HepG2 (cell line): ENCODE data around the gene TMEM33. TPM values are rescaled to one million over a fixed set of nuclear protein-coding genes. Genes with fewer than 3 reads are reported as not detected.

Source experiments
- BRD4 ChIP-seq: sonication (generic); formaldehyde crosslinking; IDR thresholded peaks from 2 replicates; pipeline ENCODE4 v1.4.0; 2020; ENCODE audit warnings: missing genetic modification reagents
- DNMT3B ChIP-seq: conservative IDR thresholded peaks from 2 replicates; pipeline ENCODE4 v1.6.1; 2016; ENCODE audit warnings: missing biosample characterization, control low read depth
- E2F5 ChIP-seq: sonication (generic); formaldehyde crosslinking; conservative IDR thresholded peaks from 2 replicates; pipeline ENCODE4 v1.4.0; 2020; ENCODE audit warnings: missing genetic modification reagents
- FOXO4 ChIP-seq: sonication (generic); formaldehyde crosslinking; conservative IDR thresholded peaks from 2 replicates; pipeline ENCODE4 v1.8.1; 2023; ENCODE audit warnings: missing genetic modification reagents
- JARID2 ChIP-seq: sonication (generic); formaldehyde crosslinking; IDR thresholded peaks from 2 replicates; pipeline ENCODE4 v1.8.1; 2023; ENCODE audit warnings: missing genetic modification reagents, inconsistent platforms; ENCODE audit not compliant: insufficient replicate concordance
- KAT7 ChIP-seq: IDR thresholded peaks from 2 replicates; pipeline ENCODE4 v1.6.1; 2018; ENCODE audit warnings: borderline replicate concordance, missing compliant biosample characterization
- MTF1 ChIP-seq: sonication (generic); formaldehyde crosslinking; IDR thresholded peaks from 2 replicates; pipeline ENCODE4 v1.5.0; 2020; ENCODE audit warnings: missing genetic modification reagents
- RFX1 ChIP-seq: fragments of 450-650 bp; IDR thresholded peaks from 2 replicates; pipeline ENCODE4 v1.6.1; 2017
- SALL2 ChIP-seq: sonication (generic); formaldehyde crosslinking; IDR thresholded peaks from 2 replicates; pipeline ENCODE4 v1.8.1; 2023; ENCODE audit warnings: mild to moderate bottlenecking, missing genetic modification reagents, inconsistent platforms
- SUZ12 ChIP-seq: fragments of 150-350 bp; IDR thresholded peaks from 2 replicates; pipeline ENCODE4 v1.6.1; 2014; ENCODE audit warnings: low read depth, low read length
- ZBTB3 ChIP-seq: sonication (generic); formaldehyde crosslinking; IDR thresholded peaks from 2 replicates; pipeline ENCODE4 v1.4.0; 2020; ENCODE audit warnings: low read depth, mild to moderate bottlenecking, moderate library complexity, missing genetic modification reagents, borderline replicate concordance
- ZHX2 ChIP-seq, 2 experiments: sonication (generic) in 1 of 2; formaldehyde crosslinking in 1 of 2; IDR thresholded peaks; 2 replicates each; pipeline versions ENCODE4 v1.6.1 to v1.9.0; 2014 to 2022; ENCODE audit warnings: antibody characterized with exemption in 1 of 2, borderline replicate concordance in 1 of 2, inconsistent platforms in 1 of 2, low read depth in 1 of 2, missing genetic modification reagents in 1 of 2
- ZNF18 ChIP-seq: sonication (generic); formaldehyde crosslinking; IDR thresholded peaks from 2 replicates; pipeline ENCODE4 v1.8.0; 2022; ENCODE audit warnings: mild to moderate bottlenecking, missing genetic modification reagents; ENCODE audit not compliant: insufficient replicate concordance
- ZNF207 ChIP-seq: fragments of 450-650 bp; IDR thresholded peaks from 2 replicates; pipeline ENCODE4 v1.6.1; 2016; ENCODE audit warnings: antibody characterized with exemption, borderline replicate concordance
- ZNF451 ChIP-seq: sonication (generic); formaldehyde crosslinking; IDR thresholded peaks from 2 replicates; pipeline ENCODE4 v1.5.0; 2020; ENCODE audit warnings: mild to moderate bottlenecking, missing genetic modification reagents
- ZNF567 ChIP-seq: sonication (generic); formaldehyde crosslinking; IDR thresholded peaks from 2 replicates; pipeline ENCODE4 v1.8.1; 2023; ENCODE audit warnings: mild to moderate bottlenecking, missing genetic modification reagents, borderline replicate concordance
- ZNF644 ChIP-seq: IDR thresholded peaks from 2 replicates; pipeline ENCODE4 v1.6.1; 2016; ENCODE audit warnings: low read depth
- ZNF777 ChIP-seq: sonication (generic); formaldehyde crosslinking; IDR thresholded peaks from 2 replicates; pipeline ENCODE4 v1.4.0; 2020; ENCODE audit warnings: missing genetic modification reagents
- polyA plus RNA-seq, 8 experiments: library from polyadenylated mRNA; depleted of rRNA in 3 of 8; stranded (reverse) in 7 of 8; unstranded in 1 of 8; fragments of >200 nt; fragmentation: Illumina TruSeq in 4 of 8; extraction: Trizol in 4 of 8; gene quantifications; 2 replicates each; pipeline versions ENCODE4 v1.2.1 to v1.2.3, GENCODE V29; 2011 to 2016; ENCODE audit warnings: low read depth in 4 of 8, missing spikeins in 1 of 8, mixed read lengths in 1 of 8; ENCODE audit not compliant: insufficient read depth in 1 of 8
- total RNA-seq, 5 experiments: library from RNA; depleted of rRNA; stranded (reverse); fragments of >200 nt; fragmentation: Illumina TruSeq; extraction: Trizol; gene quantifications; 2 replicates each; pipeline ENCODE4 v1.2.3, GENCODE V29; 2016; ENCODE audit warnings: low read depth in 1 of 5

TMEM33 gene
- total and polyA plus RNA-seq, 2 of the 13 experiments (the other 11 are each of a cell fraction or from before 2014, with no cell fraction given), result 36.1 to 66.6 TPM

- peak; percentile 10 for TF ChIP-seq ZNF18 (CRISPR knock-in tag)
- no peak for TF ChIP-seq FOXO4 (CRISPR knock-in tag)
- peak; percentile 7; the same call in 1 of the 2 replicates for TF ChIP-seq DNMT3B (CRISPR knock-in tag)
- TF ChIP-seq ZNF207, result no peak
- no peak for TF ChIP-seq JARID2 (CRISPR knock-in tag)
- no peak for TF ChIP-seq RFX1
- no peak for TF ChIP-seq ZNF451
- no peak for TF ChIP-seq E2F5 (CRISPR knock-in tag)
- TF ChIP-seq ZNF567 (CRISPR knock-in tag), result peak; percentile 84; the same call in 1 of the 2 replicates
- no peak for TF ChIP-seq ZNF644 (CRISPR knock-in tag)
- TF ChIP-seq BRD4 (CRISPR knock-in tag), result peak; percentile 42; the same call in 1 of the 2 replicates
- no peak for TF ChIP-seq MTF1 (CRISPR knock-in tag)
- TF ChIP-seq ZNF777, result 0 out of 2 replicates have a peak, but pooled peaks have one; percentile 11
- 0 out of 2 replicates have a peak, but pooled peaks have one; percentile 47 for TF ChIP-seq ZHX2 (IDR thresholded peaks at IDR 0.05; ENCODE audit: low read depth)
- no peak for TF ChIP-seq ZHX2 (CRISPR knock-in tag; IDR thresholded peaks at IDR 0.05; ENCODE audit: borderline replicate concordance)
- no peak for TF ChIP-seq ZBTB3 (CRISPR knock-in tag)
- peak; percentile 79 for TF ChIP-seq SUZ12
- TF ChIP-seq KAT7 (CRISPR knock-in tag), result no peak
- TF ChIP-seq SALL2 (CRISPR knock-in tag), result 0 out of 2 replicates have a peak, but pooled peaks have one; percentile 51
Observed at GRCh38 chr4:41934901-41935651, at the start of gene TMEM33 (continued).
